T-cell (primary cell): ENCODE results near the gene RPRD1A. TPM values are rescaled to one million over a fixed set of nuclear protein-coding genes. Genes with fewer than 3 reads are reported as not detected.
"Not testable (repeated sequence)": the region's sequence is repeated elsewhere in the genome, so short reads cannot be mapped to it uniquely, and the experiment has no call there.

Source experiments
- ATAC-seq, 4 experiments: fragments of 200-7000 bp in 3 of 4; fragments of 150-1000 bp in 1 of 4; cut with Tn5 transposase; replicated peaks in 1 of 4; 1 replicate in 3 of 4; 2 replicates in 1 of 4; pipeline ENCODE4 v1.10.0; 2021; ENCODE audit warnings: moderate library complexity in 3 of 4, mild to moderate bottlenecking in 2 of 4, moderate number of reproducible peaks in 1 of 4
- CTCF ChIA-PET, 2 donors: fragments of 300-600 bp; sonication (Branson Sonifier 250); formaldehyde crosslinking; loops; one replicate each; lab custom pipeline; 2022; ENCODE audit warnings: antibody characterized with exemption in 2 of 2; lab: Charles Lee
- POLR2A ChIA-PET, 2 donors: fragments of 300-600 bp; sonication (Branson Sonifier 250); formaldehyde crosslinking; loops; one replicate each; lab custom pipeline; 2022; ENCODE audit warnings: antibody characterized with exemption in 2 of 2; lab: Charles Lee
- DNase-seq, 35 experiments: peaks; one replicate each; pipeline versions ENCODE4 v3.0.0 to v3.0.0-alpha.2; 2013 to 2023
- H3K27ac ChIP-seq: one replicate; pipeline ENCODE4 v1.5.1; 2013; ENCODE audit warnings: low read length
- H3K27me3 ChIP-seq, 2 experiments: replicated peaks in 1 of 2; 1 replicate in 1 of 2; 2 replicates in 1 of 2; pipeline versions ENCODE4 v1.6.1 to v1.7.0; 2013; ENCODE audit warnings: low read length in 1 of 2, mixed read lengths in 1 of 2; ENCODE audit not compliant: control insufficient read depth in 2 of 2, insufficient read depth in 2 of 2; ENCODE audit errors: extremely low read depth in 1 of 2
- H3K36me3 ChIP-seq, 2 donors: 1 replicate in 1 of 2; 2 replicates in 1 of 2; pipeline versions ENCODE4 v1.6.1 to v1.7.0; 2013; ENCODE audit warnings: low read length in 1 of 2; ENCODE audit not compliant: control insufficient read depth in 2 of 2, insufficient read depth in 1 of 2; ENCODE audit errors: extremely low read depth in 1 of 2
- H3K4me1 ChIP-seq, 2 experiments: 1 replicate in 1 of 2; 2 replicates in 1 of 2; pipeline versions ENCODE4 v1.6.1 to v1.7.0; 2013; ENCODE audit warnings: low read length in 2 of 2, mixed read lengths in 1 of 2; ENCODE audit not compliant: insufficient read depth in 2 of 2, control insufficient read depth in 1 of 2; ENCODE audit errors: extremely low read depth in 1 of 2
- H3K4me3 ChIP-seq, 2 donors: 1 replicate in 1 of 2; 2 replicates in 1 of 2; pipeline versions ENCODE4 v1.5.1 to v1.7.0; 2013; ENCODE audit warnings: mild to moderate bottlenecking in 2 of 2, low read length in 1 of 2, moderate library complexity in 1 of 2; ENCODE audit not compliant: control insufficient read depth in 1 of 2; ENCODE audit errors: extremely low read depth in 1 of 2
- H3K9me3 ChIP-seq: 2 replicates; pipeline ENCODE4 v1.7.0; 2013
- H3K27ac Mint-ChIP-seq, 2 donors: one replicate each; pipeline ENCODE4 v1.8.0; 2020 to 2021; ENCODE audit warnings: mild to moderate bottlenecking in 2 of 2, mixed read lengths in 2 of 2
- H3K27me3 Mint-ChIP-seq, 2 donors: one replicate each; pipeline ENCODE4 v1.8.0; 2021 to 2022; ENCODE audit warnings: mixed read lengths in 2 of 2
- H3K36me3 Mint-ChIP-seq: one replicate; pipeline ENCODE4 v1.8.0; 2021; ENCODE audit warnings: mixed read lengths
- H3K4me1 Mint-ChIP-seq, 3 donors: one replicate each; pipeline ENCODE4 v1.8.0; 2020 to 2022; ENCODE audit warnings: mixed read lengths in 3 of 3, mild to moderate bottlenecking in 1 of 3
- H3K4me3 Mint-ChIP-seq, 3 donors: one replicate each; pipeline ENCODE4 v1.8.0; 2020 to 2022; ENCODE audit warnings: mild to moderate bottlenecking in 3 of 3, mixed read lengths in 3 of 3, moderate library complexity in 3 of 3
- H3K9me3 Mint-ChIP-seq, 3 donors: one replicate each; pipeline ENCODE4 v1.8.0; 2020 to 2022; ENCODE audit warnings: mixed read lengths in 3 of 3
- WGBS: methylation state at CpG from one replicate; pipeline ENCODE4 v1.1.5; 2013; ENCODE audit warnings: missing lambda C conversion rate; ENCODE audit not compliant: insufficient coverage; 5-methylcytosine and 5-hydroxymethylcytosine counted together
- total RNA-seq, 35 experiments: library from RNA in 6 of 35; stranded (reverse) in 6 of 35; fragments of 120-200 nt in 1 of 35; gene quantifications; one replicate each; pipeline versions ENCODE4 v1.2.1 to v1.2.4 and lab custom pipeline; 2013 to 2026

RPRD1A gene
- total RNA-seq, 5 donors from 2014 or later (not counting 1 experiment from before 2014, with no cell fraction given) = 22.3 to 37.4 (median 36.8) TPM

- ATAC-seq (no peak), DNase-seq (no peak)
- Histone ChIP-seq H3K27ac (no peak overlapping the region), H3K27me3 (no peaks in the 10 kb centered on the region), H3K4me1 (peaks cover 0 to 2% of the 10 kb centered on the region in 2 experiments), H3K4me3 (no peak overlapping the region), H3K9me3 (no peaks in the 10 kb centered on the region), H3K36me3 (peaks cover 3 to 14% of the 10 kb centered on the region in 2 donors)
- H3K4me1 Mint-ChIP-seq = peaks cover 35 to 47% (median 44%) of the 10 kb centered on the region in 3 donors
- H3K36me3 Mint-ChIP-seq = peaks cover 34% of the 10 kb centered on the region
- ChIA-PET POLR2A (interaction anchor here in 1 of 2 donors (0.6 kb wide), 1 partner anchor 133 kb away, joined by 3 read pairs; no protein-coding TSS in a partner anchor), CTCF (no interaction called here)
- WGBS = no CpG with 5 or more reads among the region's 1 CpG
- H3K4me3 Mint-ChIP-seq = no peak overlapping the region
- no peak overlapping the region for H3K27ac Mint-ChIP-seq
- peaks cover 0 to 5% (median 0%) of the 10 kb centered on the region in 3 donors for H3K9me3 Mint-ChIP-seq
- no peaks in the 10 kb centered on the region for H3K27me3 Mint-ChIP-seq
These were observed 33.0 kb downstream of the RPRD1A start for GRCh38 chr18:36034299-36034895.

DNA sequence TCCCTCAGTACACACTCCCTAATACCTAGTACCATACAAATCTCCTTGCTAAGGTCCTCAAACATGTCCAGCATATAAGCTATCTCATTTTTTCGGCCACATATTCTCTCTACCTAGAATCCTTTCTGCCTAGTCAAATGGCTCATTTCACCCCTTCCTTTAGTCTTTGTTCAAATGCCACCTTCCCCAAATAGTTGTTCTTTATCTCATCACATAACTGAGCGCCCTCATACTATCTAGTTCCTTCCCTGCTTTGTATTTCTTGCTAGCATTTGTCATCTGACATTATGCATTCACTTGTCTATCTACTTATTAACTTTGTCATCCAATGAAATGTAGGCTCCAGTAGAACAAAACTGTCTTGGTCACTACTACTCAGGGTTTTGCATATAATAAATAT is 35.5 kb downstream of the RPRD1A start:
- Histone ChIP-seq H3K4me1 (peaks cover 0 to 2% of the 10 kb centered on the region in 2 experiments), H3K27ac (no peak overlapping the region), H3K36me3 (peaks cover 0 to 19% of the 10 kb centered on the region in 2 donors), H3K4me3 (no peak overlapping the region), H3K27me3 (no peaks in the 10 kb centered on the region), H3K9me3 (no peaks in the 10 kb centered on the region)
- peaks cover 18% of the 10 kb centered on the region for H3K36me3 Mint-ChIP-seq
- H3K27me3 Mint-ChIP-seq = no peaks in the 10 kb centered on the region
- H3K9me3 Mint-ChIP-seq = no peaks in the 10 kb centered on the region
- CTCF ChIA-PET = no interaction called here
- DNase-seq (no peak), ATAC-seq (no peak)
- POLR2A ChIA-PET = no interaction called here
- H3K4me1 Mint-ChIP-seq = peaks cover 41 to 51% (median 43%) of the 10 kb centered on the region in 3 donors
- no peak overlapping the region for H3K27ac Mint-ChIP-seq
- no peak overlapping the region for H3K4me3 Mint-ChIP-seq
- 96% methylated on average over 2 of the region's 2 CpGs for WGBS

GRCh38 chr18:36031407-36031806 is 36.0 kb downstream of the RPRD1A start:
- no peak overlapping the region for H3K27ac ChIP-seq
- no peaks in the 10 kb centered on the region for H3K27me3 Mint-ChIP-seq
- DNase-seq (no peak), ATAC-seq (no peak)
- CTCF ChIA-PET = interaction anchor here in 1 of 2 donors (0.6 kb wide), 1 partner anchor 1027 kb away, joined by 4 read pairs; no protein-coding TSS in a partner anchor
- H3K4me1 ChIP-seq = peaks cover 0 to 2% of the 10 kb centered on the region in 2 experiments
- H3K9me3 ChIP-seq = no peaks in the 10 kb centered on the region
- no peaks in the 10 kb centered on the region for H3K27me3 ChIP-seq
- no peaks in the 10 kb centered on the region for H3K9me3 Mint-ChIP-seq
- peaks cover 21% of the 10 kb centered on the region for H3K36me3 Mint-ChIP-seq
- H3K27ac Mint-ChIP-seq = peak overlapping the region in 1 of 2 donors; percentile 34
- WGBS = 100% methylated on average over 1 of the region's 2 CpGs
- no peak overlapping the region for H3K4me3 ChIP-seq
- H3K4me3 Mint-ChIP-seq = no peak overlapping the region
- H3K36me3 ChIP-seq = peaks cover 0 to 22% of the 10 kb centered on the region in 2 donors
- POLR2A ChIA-PET = interaction anchor here in 1 of 2 donors (0.6 kb wide), 1 partner anchor 741 kb away, joined by 3 read pairs; no protein-coding TSS in a partner anchor
- peaks cover 41 to 50% (median 41%) of the 10 kb centered on the region in 3 donors for H3K4me1 Mint-ChIP-seq

GRCh38 chr18:36028859-36029258 is 38.5 kb downstream of the RPRD1A start:
- ChIA-PET POLR2A (interaction anchor here (0.6 to 1.0 kb wide), 4 partner anchors 11 to 577 kb away, joined by 5 to 10 read pairs (median 6); no protein-coding TSS in a partner anchor), CTCF (interaction anchor here in 1 of 2 donors (0.6 to 1.7 kb wide), 2 partner anchors 11 to 255 kb away, joined by 3 read pairs; no protein-coding TSS in a partner anchor)
- Mint-ChIP-seq H3K4me1 (peaks cover 30 to 39% (median 33%) of the 10 kb centered on the region in 3 donors), H3K27ac (peak overlapping the region; percentile 49 to 62), H3K36me3 (peaks cover 33% of the 10 kb centered on the region), H3K9me3 (no peaks in the 10 kb centered on the region), H3K4me3 (peak overlapping the region in 1 of 3 donors; percentile 1), H3K27me3 (no peaks in the 10 kb centered on the region)
- ATAC-seq = peak in 1 of 4 experiments; percentile 53
- H3K27ac ChIP-seq = no peak overlapping the region
- H3K9me3 ChIP-seq = no peaks in the 10 kb centered on the region
- H3K27me3 ChIP-seq = no peaks in the 10 kb centered on the region
- WGBS = no CpG with 5 or more reads among the region's 2 CpGs
- peaks cover 0 to 8% of the 10 kb centered on the region in 2 experiments for H3K4me1 ChIP-seq
- peaks cover 0 to 25% of the 10 kb centered on the region in 2 donors for H3K36me3 ChIP-seq
- DNase-seq = no peak
- no peak overlapping the region for H3K4me3 ChIP-seq

DNA sequence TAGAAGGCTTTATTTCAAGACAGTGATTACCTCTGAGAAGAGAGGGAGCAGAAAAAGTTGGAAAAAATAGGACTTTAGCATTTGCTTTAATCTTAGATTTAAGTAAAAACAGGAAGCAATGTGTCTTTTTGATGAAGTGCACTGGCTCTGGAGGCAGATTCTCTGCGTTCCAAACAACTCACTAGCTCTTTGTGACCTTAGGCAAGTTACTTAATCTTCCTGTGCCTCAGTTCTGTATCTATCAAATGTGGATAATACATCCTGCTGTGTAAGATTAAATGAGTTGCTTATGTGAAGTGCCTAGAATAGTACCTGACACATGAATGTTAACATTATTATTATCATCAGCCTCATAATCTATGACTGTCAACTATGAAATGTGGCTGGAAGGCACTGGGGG is 42.3 kb downstream of the RPRD1A start:
- peaks cover 15 to 20% (median 15%) of the 10 kb centered on the region in 3 donors for H3K4me1 Mint-ChIP-seq
- Histone ChIP-seq H3K27ac (no peak overlapping the region), H3K27me3 (no peaks in the 10 kb centered on the region), H3K4me1 (peaks cover 0 to 8% of the 10 kb centered on the region in 2 experiments), H3K4me3 (no peak overlapping the region), H3K36me3 (peaks cover 0 to 14% of the 10 kb centered on the region in 2 donors), H3K9me3 (no peaks in the 10 kb centered on the region)
- DNase-seq (no peak), ATAC-seq (no peak)
- no CpG with 5 or more reads among the region's 1 CpG for WGBS
- no peaks in the 10 kb centered on the region for H3K9me3 Mint-ChIP-seq
- no peak overlapping the region for H3K4me3 Mint-ChIP-seq
- CTCF ChIA-PET = interaction anchor here in 1 of 2 donors (0.5 to 0.6 kb wide), 3 partner anchors 23 to 354 kb away, joined by 6 to 13 read pairs (median 9); no protein-coding TSS in a partner anchor
- H3K36me3 Mint-ChIP-seq = peaks cover 30% of the 10 kb centered on the region
- POLR2A ChIA-PET = no interaction called here
- peak overlapping the region; percentile 8 to 22 for H3K27ac Mint-ChIP-seq
- no peaks in the 10 kb centered on the region for H3K27me3 Mint-ChIP-seq

- peaks cover 0 to 13% of the 10 kb centered on the region in 2 donors for H3K36me3 ChIP-seq
- H3K27ac Mint-ChIP-seq = not testable (repeated sequence)
- 88% methylated on average over 1 of the region's 3 CpGs for WGBS
These were observed 43.1 kb downstream of the RPRD1A start for GRCh38 chr18:36024241-36024640.

More at GRCh38 chr18:36024241-36024640, 43.1 kb downstream of the RPRD1A start:
- not testable (repeated sequence) for H3K4me3 ChIP-seq, H3K27ac ChIP-seq, H3K27me3 ChIP-seq, ATAC-seq, DNase-seq, H3K4me3 Mint-ChIP-seq, H3K9me3 Mint-ChIP-seq, H3K4me1 ChIP-seq, H3K9me3 ChIP-seq, H3K27me3 Mint-ChIP-seq
- Mint-ChIP-seq H3K36me3 (peaks cover 27% of the 10 kb centered on the region), H3K4me1 (peaks cover 13 to 16% (median 15%) of the 10 kb centered on the region in 3 donors)
- POLR2A ChIA-PET = interaction anchor here in 1 of 2 donors (0.7 kb wide), 1 partner anchor 26 kb away, joined by 6 read pairs; no protein-coding TSS in a partner anchor
- CTCF ChIA-PET = interaction anchor here in 1 of 2 donors (0.6 kb wide), 1 partner anchor 24 kb away, joined by 13 read pairs; no protein-coding TSS in a partner anchor
